GM12801 (cell line): ENCODE results near the gene TBC1D20.

ENCODE experiments used
- TF ChIP-seq, protein P1 (sequence below): IDR thresholded peaks from one replicate; pipeline ENCODE4 v1.5.1; 2011; ENCODE audit warnings: control low read depth; ENCODE audit not compliant: insufficient read length; ENCODE audit errors: extremely low read depth

The TBC1D20 gene

DNA sequence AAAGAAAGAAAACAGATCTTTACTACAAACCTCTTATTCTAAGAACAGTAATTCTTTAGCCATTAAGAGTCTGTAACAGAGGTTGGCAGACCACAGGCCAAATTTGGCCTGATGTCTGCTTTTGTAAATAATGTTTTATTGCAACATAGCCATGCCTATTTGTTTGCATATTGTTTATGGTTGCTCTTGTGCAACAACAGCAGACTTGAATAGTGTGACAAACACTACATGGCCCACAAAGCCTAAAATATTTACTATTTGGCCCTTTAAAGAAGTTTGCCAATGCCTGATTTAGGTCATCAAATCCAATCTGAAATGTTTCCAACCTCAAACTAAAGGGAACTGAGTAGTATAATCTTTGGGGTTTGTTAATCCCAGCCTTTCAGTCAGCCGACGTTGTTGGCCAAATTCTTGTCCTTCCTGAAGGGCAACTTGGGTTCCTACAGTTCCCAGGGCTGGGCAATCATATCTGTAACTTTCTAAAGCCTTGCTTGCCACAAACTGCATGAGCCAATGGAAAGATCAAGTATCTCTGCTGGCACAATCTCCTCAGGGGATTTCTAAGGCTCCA is 33.9 kb upstream of the TBC1D20 start:
- TF ChIP-seq, protein P1, sequence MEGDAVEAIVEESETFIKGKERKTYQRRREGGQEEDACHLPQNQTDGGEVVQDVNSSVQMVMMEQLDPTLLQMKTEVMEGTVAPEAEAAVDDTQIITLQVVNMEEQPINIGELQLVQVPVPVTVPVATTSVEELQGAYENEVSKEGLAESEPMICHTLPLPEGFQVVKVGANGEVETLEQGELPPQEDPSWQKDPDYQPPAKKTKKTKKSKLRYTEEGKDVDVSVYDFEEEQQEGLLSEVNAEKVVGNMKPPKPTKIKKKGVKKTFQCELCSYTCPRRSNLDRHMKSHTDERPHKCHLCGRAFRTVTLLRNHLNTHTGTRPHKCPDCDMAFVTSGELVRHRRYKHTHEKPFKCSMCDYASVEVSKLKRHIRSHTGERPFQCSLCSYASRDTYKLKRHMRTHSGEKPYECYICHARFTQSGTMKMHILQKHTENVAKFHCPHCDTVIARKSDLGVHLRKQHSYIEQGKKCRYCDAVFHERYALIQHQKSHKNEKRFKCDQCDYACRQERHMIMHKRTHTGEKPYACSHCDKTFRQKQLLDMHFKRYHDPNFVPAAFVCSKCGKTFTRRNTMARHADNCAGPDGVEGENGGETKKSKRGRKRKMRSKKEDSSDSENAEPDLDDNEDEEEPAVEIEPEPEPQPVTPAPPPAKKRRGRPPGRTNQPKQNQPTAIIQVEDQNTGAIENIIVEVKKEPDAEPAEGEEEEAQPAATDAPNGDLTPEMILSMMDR = no peak

DNA sequence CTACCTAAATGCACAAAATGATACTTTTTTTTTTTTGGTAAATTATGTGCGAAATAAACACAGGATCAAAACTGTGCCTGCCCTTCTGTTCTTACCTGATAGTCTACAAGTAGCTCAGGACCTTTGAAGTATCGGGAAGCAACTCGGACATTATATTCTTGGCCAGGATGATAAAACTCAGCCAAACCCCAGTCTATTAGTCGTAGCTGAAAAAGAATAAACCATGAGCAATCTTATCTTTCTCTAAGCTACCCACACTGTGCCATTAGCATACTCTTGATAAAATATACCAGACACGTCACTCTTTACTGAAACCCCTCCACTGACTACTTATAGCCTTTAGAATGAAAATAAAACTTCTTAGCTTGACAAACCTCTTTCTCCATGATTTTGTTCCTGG is 29.8 kb upstream of the TBC1D20 start:
- TF ChIP-seq, protein P1 = no peak

DNA sequence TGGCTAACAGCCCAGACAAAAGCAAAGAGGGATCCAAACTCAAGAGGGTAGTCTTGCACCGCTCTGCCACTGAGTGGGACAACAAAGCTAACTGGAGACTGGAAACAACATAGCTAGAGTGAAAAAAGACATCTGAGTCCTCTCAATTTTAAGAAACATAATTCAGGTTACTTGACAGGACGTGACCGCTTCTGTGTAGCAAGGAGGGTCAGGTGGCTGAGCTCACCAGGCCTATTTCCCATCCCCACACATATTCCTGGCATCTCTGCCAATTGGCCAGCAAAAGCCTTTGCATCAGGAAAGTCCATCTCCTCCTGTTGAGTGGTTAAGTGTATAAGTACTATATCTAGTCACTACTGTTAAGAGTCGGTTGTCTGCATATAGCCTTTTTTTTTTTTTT is 25.3 kb upstream of the TBC1D20 start:
- TF ChIP-seq, protein P1 = no peak

DNA sequence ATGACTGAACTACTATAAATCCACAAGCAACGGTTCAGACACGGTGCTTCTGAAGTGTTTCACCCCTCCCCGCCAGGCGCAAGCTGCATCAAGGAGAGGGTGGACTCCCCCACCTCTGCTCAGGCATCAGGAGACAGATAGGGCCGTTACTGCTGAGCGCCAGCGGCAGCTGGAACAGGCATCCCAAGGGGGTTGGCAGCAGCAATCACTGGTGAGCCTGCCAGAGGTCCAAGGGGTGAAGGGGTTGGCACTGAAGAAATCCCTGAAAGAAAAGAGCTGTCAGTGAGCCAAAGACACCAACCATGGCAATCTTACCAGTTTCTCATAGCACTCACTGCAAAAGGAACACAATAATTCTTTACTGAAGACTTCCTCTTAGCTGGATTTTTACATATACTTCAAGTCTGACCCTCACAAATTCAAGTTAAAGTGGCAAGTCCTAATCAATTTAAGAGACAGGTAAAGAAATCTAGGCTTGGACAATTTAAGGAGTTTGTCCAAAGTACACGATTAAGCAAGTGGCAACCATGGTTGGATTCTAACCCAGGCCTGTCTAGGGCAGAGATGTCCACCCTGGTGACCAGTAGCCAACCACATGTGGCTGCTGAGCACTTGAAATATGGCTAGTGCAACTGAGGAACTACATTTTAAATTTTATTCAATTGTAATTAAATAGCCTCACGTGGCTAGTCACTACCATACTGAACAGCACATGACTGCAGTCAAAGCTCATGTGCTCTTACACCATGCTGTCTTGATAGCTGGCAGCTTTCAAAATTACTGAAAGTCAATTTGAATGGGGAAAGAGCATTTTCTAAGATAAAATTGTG is 21.7 kb upstream of the TBC1D20 start:
- TF ChIP-seq, protein P1 = no peak

DNA sequence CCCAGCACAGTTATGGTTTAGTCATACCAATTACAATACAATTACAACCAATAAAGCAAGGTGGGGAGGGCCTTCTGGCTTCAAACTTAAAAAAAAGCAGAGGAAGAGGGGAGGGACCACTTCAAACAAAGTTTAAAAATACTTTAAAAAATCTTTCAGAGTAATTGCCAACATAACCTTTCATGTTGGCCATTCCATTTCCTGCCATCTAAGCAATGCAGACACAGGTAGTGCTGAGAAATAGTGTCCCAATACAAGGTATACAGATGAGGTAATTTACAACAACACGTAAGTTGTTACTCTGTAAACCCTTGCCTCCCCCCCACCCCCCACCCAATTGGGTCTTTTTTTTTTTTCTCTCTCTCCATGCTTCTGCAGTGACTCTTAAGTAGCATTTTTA is 18.8 kb upstream of the TBC1D20 start:
- TF ChIP-seq, protein P1 = no peak

DNA sequence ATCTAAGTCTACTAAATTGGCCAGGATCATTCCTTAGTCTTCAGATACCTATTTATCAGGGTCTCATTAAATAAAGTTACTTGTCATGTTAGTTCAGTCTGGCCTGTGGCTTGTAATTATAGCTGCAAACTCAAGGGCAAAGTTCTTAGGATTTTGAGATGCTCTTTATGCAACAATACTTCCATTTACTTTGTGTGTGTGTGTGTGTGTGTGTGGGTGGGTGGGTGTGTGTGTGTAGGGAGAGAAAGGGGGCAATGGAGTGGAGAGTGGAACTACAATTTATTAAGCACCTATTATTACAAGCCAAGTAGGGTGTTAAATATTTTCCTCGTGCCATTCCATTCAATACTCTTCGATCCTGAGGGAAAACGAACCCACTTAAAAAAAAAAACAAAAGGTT is 17.7 kb upstream of the TBC1D20 start:
- TF ChIP-seq, protein P1 = no peak

DNA sequence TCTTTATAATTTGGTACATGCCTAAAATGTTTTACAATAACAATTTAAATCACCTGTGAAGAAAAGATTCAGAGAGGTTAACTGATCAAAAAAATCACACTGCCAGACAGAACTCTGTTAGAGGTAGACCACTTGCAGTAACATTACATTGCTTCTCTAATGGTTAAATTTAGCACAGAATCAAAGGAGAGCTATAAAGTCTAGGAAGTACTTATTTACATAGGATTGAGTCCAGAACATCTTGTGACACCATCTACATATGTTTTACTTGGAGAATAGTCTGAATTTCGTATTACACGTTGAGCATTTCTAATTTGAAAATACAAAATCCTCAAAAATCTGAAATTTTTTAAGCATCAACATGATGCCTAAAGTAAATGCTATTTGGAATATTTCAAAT is 17.2 kb upstream of the TBC1D20 start:
- TF ChIP-seq, protein P1 = no peak
